GM19193 (cell line): ENCODE measurements around the gene MUC12.

Source experiments
- POLR2A ChIP-seq: IDR thresholded peaks from 4 replicates; pipeline ENCODE4 v1.6.1; 2011; ENCODE audit not compliant: insufficient read depth, insufficient read length; ENCODE audit errors: extremely low read depth

The MUC12 gene

GRCh38 chr7:101059620-101059942, 90.2 kb downstream of the MUC12 start:
- no peak for TF ChIP-seq POLR2A

DNA sequence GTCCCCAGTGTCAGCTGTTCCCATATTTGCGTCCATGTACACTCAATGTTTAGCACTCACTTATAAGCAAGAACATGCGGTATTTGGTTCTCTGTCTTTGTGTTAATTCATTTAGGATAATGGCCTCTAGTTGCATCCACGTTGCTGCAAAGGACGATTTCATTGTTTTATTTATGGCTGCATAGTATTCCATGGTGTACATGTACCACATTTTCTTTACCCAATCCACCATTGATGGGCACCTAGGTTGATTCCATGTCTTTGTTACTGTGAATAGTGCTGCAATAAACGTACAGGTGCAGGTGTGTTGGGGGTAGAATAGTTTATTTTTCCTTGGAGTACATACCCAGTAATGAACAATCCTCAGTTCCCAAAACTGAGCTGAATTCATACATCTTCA, 91.6 kb downstream of the MUC12 start:
- TF ChIP-seq POLR2A: no peak

DNA sequence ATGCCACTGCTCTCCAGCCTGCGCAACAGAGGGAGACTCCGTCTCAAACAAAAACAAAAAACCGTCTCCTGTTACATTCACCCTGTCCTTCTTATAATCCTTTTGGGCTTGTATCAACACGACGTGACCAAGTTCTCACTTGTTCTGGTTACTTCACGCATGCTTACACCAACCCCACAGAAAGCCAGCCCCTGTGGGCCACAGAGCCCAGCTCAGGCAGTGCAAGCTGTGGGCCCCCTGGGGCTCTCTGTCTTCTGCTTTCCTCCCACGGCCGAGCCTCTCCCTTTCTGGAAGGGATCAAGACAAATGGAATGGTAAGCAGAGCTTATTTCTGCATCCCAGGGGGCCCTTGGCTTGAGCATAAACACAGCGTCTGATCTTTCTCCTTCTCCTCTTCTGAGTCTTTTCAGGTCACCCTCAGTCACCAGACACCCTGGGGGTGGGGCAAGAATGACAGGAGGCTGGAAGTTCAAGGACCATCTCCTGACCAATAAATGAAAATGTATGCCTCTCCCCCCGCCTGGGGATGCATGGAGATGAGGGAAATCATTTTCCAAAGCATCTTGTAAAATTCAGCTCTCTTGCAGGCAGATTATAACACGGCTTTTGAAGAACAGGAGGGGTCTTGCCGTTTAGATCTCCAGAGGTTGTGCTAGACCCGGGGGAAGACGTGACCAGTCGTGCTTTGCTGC, 96.9 kb downstream of the MUC12 start:
- no peak for TF ChIP-seq POLR2A

GRCh38 chr7:101066833-101067177, 97.4 kb downstream of the MUC12 start:
- no peak for TF ChIP-seq POLR2A

- no peak for TF ChIP-seq POLR2A
These were observed 99.0 kb downstream of the MUC12 start for GRCh38 chr7:101068401-101068800.
